ENCODE results near the gene RFX2.

GRCh38 chr19:6095760-6096159, 14.5 kb downstream of the RFX2 start:
- TF ChIP-seq ZNF384 (IDR thresholded peaks at IDR 0.05), result no peak
- no peak for TF ChIP-seq FOXM1 (IDR thresholded peaks at IDR 0.05; ENCODE audit: borderline replicate concordance)
- TF ChIP-seq FOXK2 (IDR thresholded peaks at IDR 0.05), result no peak
- TF ChIP-seq HDGF (IDR thresholded peaks at IDR 0.05; ENCODE audit: borderline replicate concordance), result no peak
- no peak for TF ChIP-seq ELF4 (IDR thresholded peaks at IDR 0.05)
- no peak for TF ChIP-seq ARNT (IDR thresholded peaks at IDR 0.05)
